GM12891 (cell line): ENCODE measurements around the gene MYRF.

Experiments used
- DNase-seq: peaks from one replicate; pipeline ENCODE4 v3.0.0; 2011; ENCODE audit warnings: low spot score; ENCODE audit not compliant: insufficient read length
- FAIRE-seq: peaks from 2 replicates; lab custom pipeline; 2011; peaks lifted over from hg19 to GRCh38; lab: Jason Lieb, UNC
- PAX5 ChIP-seq: IDR thresholded peaks from 2 replicates; pipeline ENCODE4 v1.6.1; 2011; ENCODE audit warnings: low read length, moderate library complexity, mild to moderate bottlenecking; ENCODE audit not compliant: insufficient read depth, severe bottlenecking
- POLR2A ChIP-seq: IDR thresholded peaks from 2 replicates; pipeline ENCODE4 v1.6.1; 2011; ENCODE audit warnings: low read depth, low read length, control low read depth
- POLR2AphosphoS5 ChIP-seq: IDR thresholded peaks from 2 replicates; pipeline ENCODE4 v1.6.1; 2011; ENCODE audit warnings: low read depth, low read length, control low read depth
- POU2F2 ChIP-seq: IDR thresholded peaks from 2 replicates; pipeline ENCODE4 v1.6.1; 2011; ENCODE audit warnings: low read depth, mild to moderate bottlenecking, control low read depth, low read length, moderate library complexity
- SPI1 ChIP-seq: IDR thresholded peaks from 2 replicates; pipeline ENCODE4 v1.6.1; 2011; ENCODE audit warnings: low read depth, low read length, control low read depth
- TAF1 ChIP-seq: IDR thresholded peaks from 2 replicates; pipeline ENCODE4 v1.6.1; 2011; ENCODE audit warnings: low read depth, low read length, control low read depth

Gene MYRF

GRCh38 chr11:61754534-61755482, 2.4 kb downstream of the MYRF start:
- DNase-seq = no peak
- TF ChIP-seq POLR2AphosphoS5 (no peak), POU2F2 (no peak), SPI1 (no peak), PAX5 (no peak), POLR2A (no peak), TAF1 (no peak)
- no peak for FAIRE-seq

- no peak for FAIRE-seq
- TF ChIP-seq POU2F2 (no peak), POLR2AphosphoS5 (no peak), POLR2A (no peak), SPI1 (no peak), TAF1 (no peak), PAX5 (no peak)
- no peak for DNase-seq
Measured at GRCh38 chr11:61756147-61756451, 3.7 kb downstream of the MYRF start.

GRCh38 chr11:61756452-61757212, 4.2 kb downstream of the MYRF start:
- peak; percentile 18; the same call in 1 of the 2 replicates for TF ChIP-seq SPI1
- no peak for TF ChIP-seq TAF1
- FAIRE-seq = peak; percentile 20
- no peak for DNase-seq

GRCh38 chr11:61757213-61757862, 4.9 kb downstream of the MYRF start:
- no peak for TF ChIP-seq POLR2AphosphoS5
- no peak for TF ChIP-seq POLR2A
- no peak for TF ChIP-seq SPI1
- no peak for TF ChIP-seq PAX5
- no peak for TF ChIP-seq POU2F2
- no peak for TF ChIP-seq TAF1
- DNase-seq = no peak
- FAIRE-seq = no peak

- DNase-seq (no peak), FAIRE-seq (no peak)
- TF ChIP-seq POLR2A = no peak
- TF ChIP-seq PAX5 = no peak
Measured at GRCh38 chr11:61760946-61761345, 8.5 kb downstream of the MYRF start.

- DNase-seq = no peak
- FAIRE-seq = no peak
- TF ChIP-seq POU2F2 (no peak), POLR2A (no peak), POLR2AphosphoS5 (no peak), TAF1 (no peak), PAX5 (no peak), SPI1 (no peak)
Measured at GRCh38 chr11:61761440-61762222, 9.2 kb downstream of the MYRF start.

- no peak for FAIRE-seq
- TF ChIP-seq SPI1 (no peak), POLR2A (no peak), TAF1 (no peak), PAX5 (no peak), POU2F2 (no peak)
- no peak for DNase-seq
Measured at GRCh38 chr11:61762223-61762615, 9.8 kb downstream of the MYRF start.

GRCh38 chr11:61762798-61763197, 10.4 kb downstream of the MYRF start:
- no peak for TF ChIP-seq POLR2A
- TF ChIP-seq TAF1 = no peak
- TF ChIP-seq PAX5 = no peak
- no peak for DNase-seq
- FAIRE-seq = no peak

- FAIRE-seq (no peak), DNase-seq (no peak)
- TF ChIP-seq PAX5 (no peak), SPI1 (no peak), POLR2AphosphoS5 (no peak), TAF1 (no peak), POU2F2 (no peak), POLR2A (no peak)
Measured at GRCh38 chr11:61763930-61764605, 11.6 kb downstream of the MYRF start.
